Gastrocnemius medialis (tissue), 4 donors: ENCODE data around the gene ZNF316.

Source experiments
- POLR2A ChIP-seq, 2 donors: fragments of 450-650 bp; IDR thresholded peaks; one replicate each; pipeline ENCODE4 v1.6.1; 2017; ENCODE audit warnings: antibody characterized with exemption in 2 of 2, mild to moderate bottlenecking in 2 of 2, moderate library complexity in 2 of 2
- TF ChIP-seq, protein P1 (sequence below), 5 experiments: fragments of 450-650 bp in 3 of 5; fragments of 200-600 bp in 2 of 5; sonication (generic) in 2 of 5; IDR thresholded peaks in 4 of 5; conservative IDR thresholded peaks in 1 of 5; 1 replicate in 4 of 5; 2 replicates in 1 of 5; pipeline ENCODE4 v1.5.1; 2016 to 2019; ENCODE audit warnings: antibody characterized with exemption in 5 of 5, mild to moderate bottlenecking in 3 of 5, moderate library complexity in 3 of 5

GRCh38 chr7:6650086-6650485 lies 13.0 kb downstream of the ZNF316 start:
- TF ChIP-seq, protein P1, sequence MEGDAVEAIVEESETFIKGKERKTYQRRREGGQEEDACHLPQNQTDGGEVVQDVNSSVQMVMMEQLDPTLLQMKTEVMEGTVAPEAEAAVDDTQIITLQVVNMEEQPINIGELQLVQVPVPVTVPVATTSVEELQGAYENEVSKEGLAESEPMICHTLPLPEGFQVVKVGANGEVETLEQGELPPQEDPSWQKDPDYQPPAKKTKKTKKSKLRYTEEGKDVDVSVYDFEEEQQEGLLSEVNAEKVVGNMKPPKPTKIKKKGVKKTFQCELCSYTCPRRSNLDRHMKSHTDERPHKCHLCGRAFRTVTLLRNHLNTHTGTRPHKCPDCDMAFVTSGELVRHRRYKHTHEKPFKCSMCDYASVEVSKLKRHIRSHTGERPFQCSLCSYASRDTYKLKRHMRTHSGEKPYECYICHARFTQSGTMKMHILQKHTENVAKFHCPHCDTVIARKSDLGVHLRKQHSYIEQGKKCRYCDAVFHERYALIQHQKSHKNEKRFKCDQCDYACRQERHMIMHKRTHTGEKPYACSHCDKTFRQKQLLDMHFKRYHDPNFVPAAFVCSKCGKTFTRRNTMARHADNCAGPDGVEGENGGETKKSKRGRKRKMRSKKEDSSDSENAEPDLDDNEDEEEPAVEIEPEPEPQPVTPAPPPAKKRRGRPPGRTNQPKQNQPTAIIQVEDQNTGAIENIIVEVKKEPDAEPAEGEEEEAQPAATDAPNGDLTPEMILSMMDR (IDR thresholded peaks at IDR 0.05 in 4 of 5, conservative IDR thresholded peaks at IDR 0.05 in 1 of 5) = no peak
- TF ChIP-seq POLR2A (IDR thresholded peaks at IDR 0.05) = no peak
